ENCODE measurements around the gene FHIT.

DNA sequence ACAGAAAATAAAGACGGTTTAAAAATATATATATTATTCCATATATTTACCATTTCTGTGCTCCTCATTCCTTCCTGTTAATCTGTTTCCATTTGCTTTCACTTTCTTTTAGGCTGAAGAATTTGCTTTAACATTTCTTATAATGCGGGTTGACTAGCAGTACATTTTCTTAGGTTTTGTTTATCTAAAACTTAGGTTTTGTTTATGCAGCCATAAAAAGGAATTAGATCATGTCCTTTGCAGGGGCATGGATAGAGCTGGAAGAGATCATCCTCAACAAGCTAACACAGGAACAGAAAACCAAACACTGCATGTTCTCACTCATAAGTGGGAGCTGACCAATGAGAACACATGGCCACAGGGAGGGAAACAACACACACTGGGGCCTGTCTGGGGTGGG, 578.1 kb downstream of the FHIT start:
- TF ChIP-seq, protein P1, sequence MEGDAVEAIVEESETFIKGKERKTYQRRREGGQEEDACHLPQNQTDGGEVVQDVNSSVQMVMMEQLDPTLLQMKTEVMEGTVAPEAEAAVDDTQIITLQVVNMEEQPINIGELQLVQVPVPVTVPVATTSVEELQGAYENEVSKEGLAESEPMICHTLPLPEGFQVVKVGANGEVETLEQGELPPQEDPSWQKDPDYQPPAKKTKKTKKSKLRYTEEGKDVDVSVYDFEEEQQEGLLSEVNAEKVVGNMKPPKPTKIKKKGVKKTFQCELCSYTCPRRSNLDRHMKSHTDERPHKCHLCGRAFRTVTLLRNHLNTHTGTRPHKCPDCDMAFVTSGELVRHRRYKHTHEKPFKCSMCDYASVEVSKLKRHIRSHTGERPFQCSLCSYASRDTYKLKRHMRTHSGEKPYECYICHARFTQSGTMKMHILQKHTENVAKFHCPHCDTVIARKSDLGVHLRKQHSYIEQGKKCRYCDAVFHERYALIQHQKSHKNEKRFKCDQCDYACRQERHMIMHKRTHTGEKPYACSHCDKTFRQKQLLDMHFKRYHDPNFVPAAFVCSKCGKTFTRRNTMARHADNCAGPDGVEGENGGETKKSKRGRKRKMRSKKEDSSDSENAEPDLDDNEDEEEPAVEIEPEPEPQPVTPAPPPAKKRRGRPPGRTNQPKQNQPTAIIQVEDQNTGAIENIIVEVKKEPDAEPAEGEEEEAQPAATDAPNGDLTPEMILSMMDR (IDR thresholded peaks at IDR 0.05 in 4 of 5, conservative IDR thresholded peaks at IDR 0.05 in 1 of 5): no peak
- no peak for TF ChIP-seq POLR2A (IDR thresholded peaks at IDR 0.05)
